ENCODE measurements around the gene TMEM130. TPM values are rescaled to one million over a fixed set of nuclear protein-coding genes. Genes with fewer than 3 reads are reported as not detected.
A peak's percentile ranks its signal among the peaks of the same experiment; 100 is the strongest.

The TMEM130 gene
- total and polyA plus RNA-seq, 2 donors (not counting 1 experiment from before 2014, with no cell fraction given) = 0.66 to 2.6 TPM

DNA sequence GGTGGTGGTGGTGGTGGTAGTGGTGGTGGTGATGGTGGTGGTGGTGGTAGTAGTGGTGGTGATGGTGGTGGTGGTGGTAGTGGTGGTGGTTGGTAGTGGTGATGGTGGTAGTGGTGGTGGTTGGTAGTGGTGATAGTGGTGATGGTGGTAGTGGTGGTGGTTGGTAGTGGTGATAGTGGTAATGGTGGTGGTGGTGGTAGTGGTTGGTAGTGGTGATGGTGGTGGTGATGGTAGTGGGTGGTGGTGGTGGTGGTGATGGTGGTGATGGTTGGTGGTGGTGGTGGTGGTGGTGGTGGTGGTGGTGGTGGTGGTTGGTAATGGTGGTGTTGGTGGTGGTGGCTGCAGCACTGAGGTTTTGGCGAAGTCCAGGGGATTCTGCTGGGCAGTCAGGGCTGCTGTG lies 58.5 kb downstream of the TMEM130 start:
- Histone ChIP-seq H3K36me3 (ENCODE audit: control insufficient read depth, insufficient read depth, low read length) (no peaks in the 10 kb centered on the region), H3K9me3 (ENCODE audit: control insufficient read depth, insufficient read depth, low read depth, low read length) (no peaks in the 10 kb centered on the region), H3K4me3 (replicated peaks in 1 of 4; ENCODE audit: control extremely low read depth in 1 of 4, insufficient read depth in 1 of 4, low read depth in 3 of 4, low read length in 4 of 4) (no peak overlapping the region), H3K4me1 (ENCODE audit: control insufficient read depth, extremely low read depth, insufficient read depth, low read length) (no peaks in the 10 kb centered on the region), H2AFZ (ENCODE audit: low read length) (no peak overlapping the region), H3K27me3 (ENCODE audit: control insufficient read depth, insufficient read depth, low read length) (no peaks in the 10 kb centered on the region), H4K20me1 (ENCODE audit: control insufficient read depth, extremely low read depth, insufficient read depth, low read length) (no peaks in the 10 kb centered on the region), H3K79me2 (ENCODE audit: control insufficient read depth, insufficient read depth, low read length) (no peaks in the 10 kb centered on the region), H3K27ac (ENCODE audit: insufficient read depth, low read length) (no peak overlapping the region), H3K4me2 (ENCODE audit: extremely low read depth, insufficient read depth, low read length) (no peak overlapping the region), H3K9ac (ENCODE audit: insufficient read depth, low read length) (no peak overlapping the region)
- TF ChIP-seq, protein P1, sequence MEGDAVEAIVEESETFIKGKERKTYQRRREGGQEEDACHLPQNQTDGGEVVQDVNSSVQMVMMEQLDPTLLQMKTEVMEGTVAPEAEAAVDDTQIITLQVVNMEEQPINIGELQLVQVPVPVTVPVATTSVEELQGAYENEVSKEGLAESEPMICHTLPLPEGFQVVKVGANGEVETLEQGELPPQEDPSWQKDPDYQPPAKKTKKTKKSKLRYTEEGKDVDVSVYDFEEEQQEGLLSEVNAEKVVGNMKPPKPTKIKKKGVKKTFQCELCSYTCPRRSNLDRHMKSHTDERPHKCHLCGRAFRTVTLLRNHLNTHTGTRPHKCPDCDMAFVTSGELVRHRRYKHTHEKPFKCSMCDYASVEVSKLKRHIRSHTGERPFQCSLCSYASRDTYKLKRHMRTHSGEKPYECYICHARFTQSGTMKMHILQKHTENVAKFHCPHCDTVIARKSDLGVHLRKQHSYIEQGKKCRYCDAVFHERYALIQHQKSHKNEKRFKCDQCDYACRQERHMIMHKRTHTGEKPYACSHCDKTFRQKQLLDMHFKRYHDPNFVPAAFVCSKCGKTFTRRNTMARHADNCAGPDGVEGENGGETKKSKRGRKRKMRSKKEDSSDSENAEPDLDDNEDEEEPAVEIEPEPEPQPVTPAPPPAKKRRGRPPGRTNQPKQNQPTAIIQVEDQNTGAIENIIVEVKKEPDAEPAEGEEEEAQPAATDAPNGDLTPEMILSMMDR (conservative IDR thresholded peaks at IDR 0.05 in 1 of 2, IDR thresholded peaks at IDR 0.05 in 1 of 2; ENCODE audit: low read depth in 1 of 2, low read length in 2 of 2) = no peak
- TF ChIP-seq EZH2 (IDR thresholded peaks at IDR 0.05; ENCODE audit: low read length, missing control alignments) = no peak
- no peak for DNase-seq (ENCODE audit: low read depth in 2 of 2)

DNA sequence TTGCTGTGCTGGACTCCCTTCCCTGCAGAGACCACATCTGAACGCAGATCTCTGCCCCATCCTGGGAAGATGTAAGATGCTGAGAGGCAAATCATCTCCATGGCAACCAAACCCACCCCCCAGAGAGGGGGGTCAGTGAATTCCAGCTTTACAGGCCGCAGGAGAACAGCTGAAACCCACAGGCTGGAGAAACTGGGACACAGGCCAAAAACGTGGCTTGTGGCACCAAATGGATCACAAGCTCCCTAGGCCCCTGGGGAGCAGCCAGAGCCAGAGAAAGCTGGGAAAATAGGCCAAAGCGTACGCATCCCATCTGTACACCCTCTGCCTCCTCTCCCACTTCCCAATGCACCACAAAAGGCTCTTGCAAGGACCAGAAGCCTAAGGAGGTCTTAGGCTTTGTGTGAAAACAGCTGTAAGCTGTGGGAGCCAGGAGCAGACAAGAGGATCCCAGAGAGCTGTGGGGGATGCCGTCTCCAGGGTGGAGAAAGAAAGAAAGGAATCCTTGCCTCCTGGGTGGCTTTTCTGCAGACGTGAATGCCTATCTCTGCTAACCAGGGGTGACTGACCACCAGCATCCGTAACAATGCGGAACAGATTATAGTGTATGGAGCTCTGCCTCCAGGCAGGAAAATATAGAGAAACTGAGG lies 59.5 kb downstream of the TMEM130 start:
- Histone ChIP-seq H3K9ac (ENCODE audit: insufficient read depth, low read length) (no peak overlapping the region), H3K27ac (ENCODE audit: insufficient read depth, low read length) (no peak overlapping the region), H3K4me3 (replicated peaks in 1 of 4; ENCODE audit: control extremely low read depth in 1 of 4, insufficient read depth in 1 of 4, low read depth in 3 of 4, low read length in 4 of 4) (no peak overlapping the region), H3K4me2 (ENCODE audit: extremely low read depth, insufficient read depth, low read length) (no peak overlapping the region), H3K36me3 (ENCODE audit: control insufficient read depth, insufficient read depth, low read length) (no peaks in the 10 kb centered on the region), H2AFZ (ENCODE audit: low read length) (no peak overlapping the region), H3K9me3 (ENCODE audit: control insufficient read depth, insufficient read depth, low read depth, low read length) (no peaks in the 10 kb centered on the region), H3K27me3 (ENCODE audit: control insufficient read depth, insufficient read depth, low read length) (no peaks in the 10 kb centered on the region), H3K79me2 (ENCODE audit: control insufficient read depth, insufficient read depth, low read length) (no peaks in the 10 kb centered on the region), H3K4me1 (ENCODE audit: control insufficient read depth, extremely low read depth, insufficient read depth, low read length) (no peaks in the 10 kb centered on the region), H4K20me1 (ENCODE audit: control insufficient read depth, extremely low read depth, insufficient read depth, low read length) (no peaks in the 10 kb centered on the region)
- DNase-seq (ENCODE audit: low read depth in 2 of 2) = peak in 1 of 2 donors; percentile 60
- TF ChIP-seq, protein P1 (conservative IDR thresholded peaks at IDR 0.05 in 1 of 2, IDR thresholded peaks at IDR 0.05 in 1 of 2; ENCODE audit: low read depth in 1 of 2, low read length in 2 of 2) = no peak
- TF ChIP-seq EZH2 (IDR thresholded peaks at IDR 0.05; ENCODE audit: low read length, missing control alignments) = no peak

DNA sequence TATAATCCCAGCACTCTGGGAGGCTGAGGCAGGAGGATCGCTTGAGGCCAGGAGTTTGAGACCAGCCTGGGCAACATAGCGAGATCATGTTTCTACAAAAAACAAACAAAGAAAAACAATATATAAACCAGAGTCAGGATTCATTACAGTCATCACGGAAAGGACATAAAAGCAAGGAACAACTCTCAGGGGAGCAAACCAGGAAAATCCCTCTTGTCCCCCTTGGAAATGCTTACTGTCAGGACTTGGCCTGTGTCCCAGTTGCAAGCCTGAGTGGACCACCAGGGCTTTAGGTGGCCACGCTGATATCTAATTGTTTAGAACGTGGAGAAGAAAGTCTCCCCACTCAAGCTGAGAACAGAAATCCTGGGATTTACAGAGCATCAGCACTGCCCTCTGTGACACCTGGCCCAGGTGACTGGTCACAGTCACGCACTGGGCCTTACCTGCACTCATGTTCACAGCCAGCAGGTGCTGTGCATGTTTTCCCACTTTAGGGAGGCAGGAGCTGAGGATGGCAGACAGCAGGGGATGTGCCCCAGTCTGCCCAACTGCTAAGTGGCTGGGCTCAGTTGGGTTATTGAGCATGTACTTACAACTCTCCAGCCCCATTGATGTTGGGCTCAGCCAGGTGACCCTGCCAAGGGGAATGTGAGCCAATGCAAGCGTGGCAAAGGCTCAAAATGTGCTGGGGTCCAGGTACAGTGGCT lies 60.9 kb downstream of the TMEM130 start:
- Histone ChIP-seq H2AFZ (ENCODE audit: low read length) (no peak overlapping the region), H3K4me2 (ENCODE audit: extremely low read depth, insufficient read depth, low read length) (no peak overlapping the region), H3K27me3 (ENCODE audit: control insufficient read depth, insufficient read depth, low read length) (no peaks in the 10 kb centered on the region), H3K27ac (ENCODE audit: insufficient read depth, low read length) (no peak overlapping the region), H3K79me2 (ENCODE audit: control insufficient read depth, insufficient read depth, low read length) (no peaks in the 10 kb centered on the region), H3K4me3 (replicated peaks in 1 of 4; ENCODE audit: control extremely low read depth in 1 of 4, insufficient read depth in 1 of 4, low read depth in 3 of 4, low read length in 4 of 4) (no peak overlapping the region), H3K9ac (ENCODE audit: insufficient read depth, low read length) (no peak overlapping the region), H3K9me3 (ENCODE audit: control insufficient read depth, insufficient read depth, low read depth, low read length) (no peaks in the 10 kb centered on the region), H3K4me1 (ENCODE audit: control insufficient read depth, extremely low read depth, insufficient read depth, low read length) (no peaks in the 10 kb centered on the region), H3K36me3 (ENCODE audit: control insufficient read depth, insufficient read depth, low read length) (no peaks in the 10 kb centered on the region), H4K20me1 (ENCODE audit: control insufficient read depth, extremely low read depth, insufficient read depth, low read length) (no peaks in the 10 kb centered on the region)
- no peak for TF ChIP-seq EZH2 (IDR thresholded peaks at IDR 0.05; ENCODE audit: low read length, missing control alignments)
- TF ChIP-seq, protein P1 (conservative IDR thresholded peaks at IDR 0.05 in 1 of 2, IDR thresholded peaks at IDR 0.05 in 1 of 2; ENCODE audit: low read depth in 1 of 2, low read length in 2 of 2) = no peak
- DNase-seq (ENCODE audit: low read depth in 2 of 2) = no peak
